ENCODE results near the gene ADGRG6.
"Not testable (repeated sequence)": the region's sequence is repeated elsewhere in the genome, so short reads cannot be mapped to it uniquely, and the experiment has no call there.

ADGRG6 gene

GRCh38 chr6:142441716-142442115 is 139.9 kb downstream of the ADGRG6 start:
- FAIRE-seq (no peak), DNase-seq (ENCODE audit: insufficient read length, low spot score) (no peak)
- TF ChIP-seq POLR2A (IDR thresholded peaks at IDR 0.05; ENCODE audit: low read depth, low read length) (no peak), PAX5 (IDR thresholded peaks at IDR 0.05; ENCODE audit: insufficient read depth, low read length, severe bottlenecking) (no peak), POLR2AphosphoS5 (IDR thresholded peaks at IDR 0.05; ENCODE audit: low read depth, low read length) (no peak), TAF1 (IDR thresholded peaks at IDR 0.05; ENCODE audit: low read depth, low read length) (no peak), SPI1 (IDR thresholded peaks at IDR 0.05; ENCODE audit: low read depth, low read length) (no peak), POU2F2 (IDR thresholded peaks at IDR 0.05; ENCODE audit: low read depth, low read length) (no peak)

GRCh38 chr6:142443102-142443501 is 141.3 kb downstream of the ADGRG6 start:
- TF ChIP-seq POLR2AphosphoS5 (IDR thresholded peaks at IDR 0.05; ENCODE audit: low read depth, low read length) (no peak), PAX5 (IDR thresholded peaks at IDR 0.05; ENCODE audit: insufficient read depth, low read length, severe bottlenecking) (no peak), POLR2A (IDR thresholded peaks at IDR 0.05; ENCODE audit: low read depth, low read length) (no peak), POU2F2 (IDR thresholded peaks at IDR 0.05; ENCODE audit: low read depth, low read length) (no peak), TAF1 (IDR thresholded peaks at IDR 0.05; ENCODE audit: low read depth, low read length) (no peak), SPI1 (IDR thresholded peaks at IDR 0.05; ENCODE audit: low read depth, low read length) (no peak)
- DNase-seq (ENCODE audit: insufficient read length, low spot score) (no peak), FAIRE-seq (no peak)

GRCh38 chr6:142443532-142443931 is 141.7 kb downstream of the ADGRG6 start:
- FAIRE-seq, result no peak
- DNase-seq (ENCODE audit: insufficient read length, low spot score), result no peak
- TF ChIP-seq SPI1 (IDR thresholded peaks at IDR 0.05; ENCODE audit: low read depth, low read length) (no peak), POLR2AphosphoS5 (IDR thresholded peaks at IDR 0.05; ENCODE audit: low read depth, low read length) (no peak), POLR2A (IDR thresholded peaks at IDR 0.05; ENCODE audit: low read depth, low read length) (no peak), PAX5 (IDR thresholded peaks at IDR 0.05; ENCODE audit: insufficient read depth, low read length, severe bottlenecking) (no peak), TAF1 (IDR thresholded peaks at IDR 0.05; ENCODE audit: low read depth, low read length) (no peak), POU2F2 (IDR thresholded peaks at IDR 0.05; ENCODE audit: low read depth, low read length) (no peak)

- FAIRE-seq (no peak), DNase-seq (ENCODE audit: insufficient read length, low spot score) (no peak)
- TF ChIP-seq SPI1 (IDR thresholded peaks at IDR 0.05; ENCODE audit: low read depth, low read length), result no peak
- TF ChIP-seq POLR2A (IDR thresholded peaks at IDR 0.05; ENCODE audit: low read depth, low read length), result no peak
- no peak for TF ChIP-seq TAF1 (IDR thresholded peaks at IDR 0.05; ENCODE audit: low read depth, low read length)
These were observed 142.6 kb downstream of the ADGRG6 start for GRCh38 chr6:142444376-142444775.

GRCh38 chr6:142444881-142445301 is 143.1 kb downstream of the ADGRG6 start:
- no peak for TF ChIP-seq POLR2A (IDR thresholded peaks at IDR 0.05; ENCODE audit: low read depth, low read length)
- TF ChIP-seq PAX5 (IDR thresholded peaks at IDR 0.05; ENCODE audit: insufficient read depth, low read length, severe bottlenecking), result no peak
- no peak for TF ChIP-seq SPI1 (IDR thresholded peaks at IDR 0.05; ENCODE audit: low read depth, low read length)
- TF ChIP-seq POLR2AphosphoS5 (IDR thresholded peaks at IDR 0.05; ENCODE audit: low read depth, low read length), result no peak
- no peak for TF ChIP-seq TAF1 (IDR thresholded peaks at IDR 0.05; ENCODE audit: low read depth, low read length)
- no peak for TF ChIP-seq POU2F2 (IDR thresholded peaks at IDR 0.05; ENCODE audit: low read depth, low read length)
- FAIRE-seq, result no peak
- DNase-seq (ENCODE audit: insufficient read length, low spot score), result no peak

- FAIRE-seq, result no peak
These were observed 144.4 kb downstream of the ADGRG6 start for GRCh38 chr6:142446168-142446567.

GRCh38 chr6:142446576-142446975 is 144.8 kb downstream of the ADGRG6 start:
- TF ChIP-seq POLR2A (IDR thresholded peaks at IDR 0.05; ENCODE audit: low read depth, low read length), result no peak
- TF ChIP-seq POLR2AphosphoS5 (IDR thresholded peaks at IDR 0.05; ENCODE audit: low read depth, low read length), result no peak
- FAIRE-seq (no peak), DNase-seq (ENCODE audit: insufficient read length, low spot score) (no peak)

More at GRCh38 chr6:142446168-142446567, 144.4 kb downstream of the ADGRG6 start:
- DNase-seq (ENCODE audit: insufficient read length, low spot score), result no peak
- no peak for TF ChIP-seq POLR2AphosphoS5 (IDR thresholded peaks at IDR 0.05; ENCODE audit: low read depth, low read length)
- no peak for TF ChIP-seq TAF1 (IDR thresholded peaks at IDR 0.05; ENCODE audit: low read depth, low read length)
- TF ChIP-seq PAX5 (IDR thresholded peaks at IDR 0.05; ENCODE audit: insufficient read depth, low read length, severe bottlenecking), result no peak
- TF ChIP-seq SPI1 (IDR thresholded peaks at IDR 0.05; ENCODE audit: low read depth, low read length), result no peak
- no peak for TF ChIP-seq POU2F2 (IDR thresholded peaks at IDR 0.05; ENCODE audit: low read depth, low read length)
- no peak for TF ChIP-seq POLR2A (IDR thresholded peaks at IDR 0.05; ENCODE audit: low read depth, low read length)

- DNase-seq (ENCODE audit: insufficient read length, low spot score) (no peak), FAIRE-seq (no peak)
- TF ChIP-seq POLR2AphosphoS5 (IDR thresholded peaks at IDR 0.05; ENCODE audit: low read depth, low read length) (no peak), TAF1 (IDR thresholded peaks at IDR 0.05; ENCODE audit: low read depth, low read length) (no peak), POU2F2 (IDR thresholded peaks at IDR 0.05; ENCODE audit: low read depth, low read length) (no peak), SPI1 (IDR thresholded peaks at IDR 0.05; ENCODE audit: low read depth, low read length) (no peak), POLR2A (IDR thresholded peaks at IDR 0.05; ENCODE audit: low read depth, low read length) (no peak), PAX5 (IDR thresholded peaks at IDR 0.05; ENCODE audit: insufficient read depth, low read length, severe bottlenecking) (no peak)
These were observed 146.4 kb downstream of the ADGRG6 start for GRCh38 chr6:142448091-142448729.

GRCh38 chr6:142450856-142451255 is 149.0 kb downstream of the ADGRG6 start:
- FAIRE-seq, result not testable (repeated sequence)

GRCh38 chr6:142452993-142453392 is 151.2 kb downstream of the ADGRG6 start:
- TF ChIP-seq POLR2A (IDR thresholded peaks at IDR 0.05; ENCODE audit: low read depth, low read length), result no peak
- no peak for TF ChIP-seq SPI1 (IDR thresholded peaks at IDR 0.05; ENCODE audit: low read depth, low read length)
- TF ChIP-seq POLR2AphosphoS5 (IDR thresholded peaks at IDR 0.05; ENCODE audit: low read depth, low read length), result no peak
- TF ChIP-seq PAX5 (IDR thresholded peaks at IDR 0.05; ENCODE audit: insufficient read depth, low read length, severe bottlenecking), result no peak
- no peak for FAIRE-seq

More at GRCh38 chr6:142450856-142451255, 149.0 kb downstream of the ADGRG6 start:
- not testable (repeated sequence) for DNase-seq (ENCODE audit: insufficient read length, low spot score)

GRCh38 chr6:142454196-142454595 is 152.4 kb downstream of the ADGRG6 start:
- not testable (repeated sequence) for DNase-seq (ENCODE audit: insufficient read length, low spot score); FAIRE-seq

More at GRCh38 chr6:142452993-142453392, 151.2 kb downstream of the ADGRG6 start:
- no peak for DNase-seq (ENCODE audit: insufficient read length, low spot score)

- FAIRE-seq; DNase-seq (ENCODE audit: insufficient read length, low spot score): not testable (repeated sequence)
These were observed 153.0 kb downstream of the ADGRG6 start for GRCh38 chr6:142454848-142455247.
